ENCODE data around the gene TEKT5.

- TF ChIP-seq TAF1 (IDR thresholded peaks at IDR 0.05; ENCODE audit: low read depth, low read length) (no peak), POLR2AphosphoS5 (IDR thresholded peaks at IDR 0.05; ENCODE audit: low read depth, low read length) (no peak), POLR2A (IDR thresholded peaks at IDR 0.05; ENCODE audit: low read depth, low read length) (no peak), POU2F2 (IDR thresholded peaks at IDR 0.05; ENCODE audit: low read depth, low read length) (no peak), SPI1 (IDR thresholded peaks at IDR 0.05; ENCODE audit: low read depth, low read length) (no peak), PAX5 (IDR thresholded peaks at IDR 0.05; ENCODE audit: insufficient read depth, low read length, severe bottlenecking) (no peak)
Observed at GRCh38 chr16:10583269-10583668, 111.5 kb downstream of the TEKT5 start.

All from GM12891 (cell line).